K562 (cell line): Measurements from ENCODE around the gene RUNX1. TPM values are rescaled to one million over a fixed set of nuclear protein-coding genes. Genes with fewer than 3 reads are reported as not detected.

ENCODE experiments used
- EP300 ChIP-seq: IDR thresholded peaks from 2 replicates; pipeline ENCODE4 v1.6.1; 2012; ENCODE audit warnings: low read length, improper control_type of control experiment
- HCFC1 ChIP-seq: IDR thresholded peaks from 2 replicates; pipeline ENCODE4 v1.6.1; 2012; ENCODE audit warnings: low read depth, low read length, improper control_type of control experiment
- KDM5B ChIP-seq: fragments of 200-600 bp; sonication (generic); IDR thresholded peaks from 2 replicates; pipeline ENCODE4 v1.6.1; 2012; ENCODE audit warnings: low read depth, mild to moderate bottlenecking, moderate library complexity, low read length, control low read depth, inconsistent platforms; ENCODE audit not compliant: insufficient replicate concordance
- KLF13 ChIP-seq: fragments of 450-650 bp; IDR thresholded peaks from 2 replicates; pipeline ENCODE4 v1.6.1; 2016; ENCODE audit warnings: missing genetic modification characterization, low read depth, mild to moderate bottlenecking, missing compliant biosample characterization, moderate library complexity, borderline replicate concordance
- RHOXF2B ChIP-seq: fragments of 250-450 bp; sonication (Bioruptor Pico); conservative IDR thresholded peaks from 2 replicates; pipeline ENCODE4 v1.5.1; 2021
- polyA plus RNA-seq, 8 experiments: library from polyadenylated mRNA; depleted of rRNA in 4 of 8; stranded (reverse) in 5 of 8; unstranded in 3 of 8; fragments of >200 nt; fragmentation: Nextera tagmentation in 2 of 8; fragmentation: Illumina TruSeq in 1 of 8; extraction: Ambion mirVana in 2 of 8; extraction: Trizol in 1 of 8; gene quantifications; 2 replicates each; pipeline versions ENCODE4 v1.2.1 to v1.2.3, GENCODE V29; 2011 to 2014; ENCODE audit warnings: inconsistent platforms in 1 of 8, missing spikeins in 1 of 8
- total RNA-seq, 7 experiments: library from RNA; depleted of rRNA in 6 of 7; stranded (reverse); fragments of >200 nt in 6 of 7; fragmentation: Illumina TruSeq in 2 of 7; extraction: Trizol in 2 of 7; gene quantifications; 2 replicates each; pipeline versions ENCODE4 v1.2.1 to v1.2.3, GENCODE V29; 2011 to 2021; ENCODE audit warnings: low replicate concordance in 1 of 7
- TF ChIP-seq, protein P1 (sequence below): sonication (generic); formaldehyde crosslinking; IDR thresholded peaks from 2 replicates; pipeline ENCODE4 v1.8.1; 2023; ENCODE audit warnings: mild to moderate bottlenecking, missing genetic modification reagents
- TF ChIP-seq, protein P2 (sequence below): fragments of 450-650 bp; formaldehyde crosslinking; IDR thresholded peaks from 2 replicates; pipeline ENCODE4 v1.4.0; 2020; ENCODE audit warnings: mild to moderate bottlenecking, moderate library complexity
- TF ChIP-seq, protein P3 (sequence below), 2 experiments: fragments of 450-650 bp; formaldehyde crosslinking in 1 of 2; IDR thresholded peaks; 2 replicates each; pipeline versions ENCODE4 v1.4.0 to v1.6.1; 2014 to 2020; ENCODE audit warnings: mild to moderate bottlenecking in 2 of 2, borderline replicate concordance in 1 of 2, low read depth in 1 of 2

The RUNX1 gene
- total and polyA plus RNA-seq, 9 of the 15 experiments (the other 6 are each of a cell fraction or from before 2014, with no cell fraction given) = 2.2 to 68.6 (median 17.8) TPM

GRCh38 chr21:34888569-34889319, 160.4 kb downstream of the RUNX1 start (continued):
- TF ChIP-seq, protein P1, sequence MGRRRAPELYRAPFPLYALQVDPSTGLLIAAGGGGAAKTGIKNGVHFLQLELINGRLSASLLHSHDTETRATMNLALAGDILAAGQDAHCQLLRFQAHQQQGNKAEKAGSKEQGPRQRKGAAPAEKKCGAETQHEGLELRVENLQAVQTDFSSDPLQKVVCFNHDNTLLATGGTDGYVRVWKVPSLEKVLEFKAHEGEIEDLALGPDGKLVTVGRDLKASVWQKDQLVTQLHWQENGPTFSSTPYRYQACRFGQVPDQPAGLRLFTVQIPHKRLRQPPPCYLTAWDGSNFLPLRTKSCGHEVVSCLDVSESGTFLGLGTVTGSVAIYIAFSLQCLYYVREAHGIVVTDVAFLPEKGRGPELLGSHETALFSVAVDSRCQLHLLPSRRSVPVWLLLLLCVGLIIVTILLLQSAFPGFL (CRISPR knock-in tag) = peak; percentile 86
- TF ChIP-seq EP300 = 0 out of 2 replicates have a peak, but pooled peaks have one; percentile 12
- 0 out of 2 replicates have a peak, but pooled peaks have one; percentile 2 for TF ChIP-seq RHOXF2B (CRISPR knock-in tag)
- TF ChIP-seq, protein P2, sequence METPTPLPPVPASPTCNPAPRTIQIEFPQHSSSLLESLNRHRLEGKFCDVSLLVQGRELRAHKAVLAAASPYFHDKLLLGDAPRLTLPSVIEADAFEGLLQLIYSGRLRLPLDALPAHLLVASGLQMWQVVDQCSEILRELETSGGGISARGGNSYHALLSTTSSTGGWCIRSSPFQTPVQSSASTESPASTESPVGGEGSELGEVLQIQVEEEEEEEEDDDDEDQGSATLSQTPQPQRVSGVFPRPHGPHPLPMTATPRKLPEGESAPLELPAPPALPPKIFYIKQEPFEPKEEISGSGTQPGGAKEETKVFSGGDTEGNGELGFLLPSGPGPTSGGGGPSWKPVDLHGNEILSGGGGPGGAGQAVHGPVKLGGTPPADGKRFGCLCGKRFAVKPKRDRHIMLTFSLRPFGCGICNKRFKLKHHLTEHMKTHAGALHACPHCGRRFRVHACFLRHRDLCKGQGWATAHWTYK = peak; percentile 32; the same call in 1 of the 2 replicates
- TF ChIP-seq, protein P3, sequence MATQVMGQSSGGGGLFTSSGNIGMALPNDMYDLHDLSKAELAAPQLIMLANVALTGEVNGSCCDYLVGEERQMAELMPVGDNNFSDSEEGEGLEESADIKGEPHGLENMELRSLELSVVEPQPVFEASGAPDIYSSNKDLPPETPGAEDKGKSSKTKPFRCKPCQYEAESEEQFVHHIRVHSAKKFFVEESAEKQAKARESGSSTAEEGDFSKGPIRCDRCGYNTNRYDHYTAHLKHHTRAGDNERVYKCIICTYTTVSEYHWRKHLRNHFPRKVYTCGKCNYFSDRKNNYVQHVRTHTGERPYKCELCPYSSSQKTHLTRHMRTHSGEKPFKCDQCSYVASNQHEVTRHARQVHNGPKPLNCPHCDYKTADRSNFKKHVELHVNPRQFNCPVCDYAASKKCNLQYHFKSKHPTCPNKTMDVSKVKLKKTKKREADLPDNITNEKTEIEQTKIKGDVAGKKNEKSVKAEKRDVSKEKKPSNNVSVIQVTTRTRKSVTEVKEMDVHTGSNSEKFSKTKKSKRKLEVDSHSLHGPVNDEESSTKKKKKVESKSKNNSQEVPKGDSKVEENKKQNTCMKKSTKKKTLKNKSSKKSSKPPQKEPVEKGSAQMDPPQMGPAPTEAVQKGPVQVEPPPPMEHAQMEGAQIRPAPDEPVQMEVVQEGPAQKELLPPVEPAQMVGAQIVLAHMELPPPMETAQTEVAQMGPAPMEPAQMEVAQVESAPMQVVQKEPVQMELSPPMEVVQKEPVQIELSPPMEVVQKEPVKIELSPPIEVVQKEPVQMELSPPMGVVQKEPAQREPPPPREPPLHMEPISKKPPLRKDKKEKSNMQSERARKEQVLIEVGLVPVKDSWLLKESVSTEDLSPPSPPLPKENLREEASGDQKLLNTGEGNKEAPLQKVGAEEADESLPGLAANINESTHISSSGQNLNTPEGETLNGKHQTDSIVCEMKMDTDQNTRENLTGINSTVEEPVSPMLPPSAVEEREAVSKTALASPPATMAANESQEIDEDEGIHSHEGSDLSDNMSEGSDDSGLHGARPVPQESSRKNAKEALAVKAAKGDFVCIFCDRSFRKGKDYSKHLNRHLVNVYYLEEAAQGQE (IDR thresholded peaks at IDR 0.05; ENCODE audit: borderline replicate concordance) = peak; percentile 40; the same call in 1 of the 2 replicates
- TF ChIP-seq, protein P3 (CRISPR knock-in tag; IDR thresholded peaks at IDR 0.05; ENCODE audit: low read depth) = peak; percentile 17; the same call in 1 of the 2 replicates
- peak; percentile 97 for TF ChIP-seq KDM5B
- 0 out of 2 replicates have a peak, but pooled peaks have one; percentile 5 for TF ChIP-seq HCFC1
- TF ChIP-seq KLF13 (tag) = peak; percentile 23; the same call in 1 of the 2 replicates
